Fibroblast of peridontal ligament (primary cell): ENCODE data around the gene NLGN1.

ENCODE experiments used
- DNase-seq: peaks from one replicate; pipeline ENCODE4 v3.0.0-alpha.2; 2010; ENCODE audit errors: extremely low read depth

The NLGN1 gene

DNA sequence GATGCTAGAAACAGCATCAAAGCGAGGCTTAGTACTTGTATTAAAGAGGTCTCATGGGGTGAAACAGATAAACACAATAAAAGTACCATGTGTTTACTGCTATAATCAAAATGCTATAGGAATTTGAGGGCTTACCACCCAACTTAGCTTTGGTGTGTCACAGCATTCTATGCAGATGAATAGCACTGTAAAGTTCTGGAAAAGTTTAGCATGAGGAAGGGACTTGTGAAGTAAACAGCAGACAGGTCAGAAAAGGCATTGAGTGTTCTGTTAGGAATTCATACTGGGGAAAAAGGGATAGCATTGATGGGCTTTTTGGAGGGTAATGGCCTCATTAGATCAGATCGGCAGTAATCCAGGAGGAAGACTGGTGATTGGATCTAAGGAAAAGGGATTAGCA lies 505.3 kb downstream of the NLGN1 start:
- no peak for DNase-seq

DNA sequence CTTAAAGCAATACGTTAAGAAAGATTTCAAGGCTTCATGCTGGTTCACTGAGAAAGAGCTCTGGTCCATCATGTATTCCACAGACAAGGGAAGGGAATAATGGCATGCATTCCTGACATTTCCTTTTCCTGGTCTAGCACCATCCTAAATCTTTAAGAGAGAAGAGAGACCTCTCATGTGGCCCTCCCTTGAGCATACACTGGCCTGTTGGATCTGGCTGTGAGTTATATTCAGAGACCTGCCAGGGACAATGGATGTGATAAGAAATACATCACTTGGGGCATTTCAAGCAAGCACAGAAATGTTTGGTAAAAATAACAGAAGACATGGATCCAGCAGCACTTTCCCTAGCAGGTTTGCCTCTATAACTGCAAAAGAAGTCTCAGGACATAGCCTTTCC lies 507.8 kb downstream of the NLGN1 start:
- no peak for DNase-seq

- DNase-seq: no peak
Observed at GRCh38 chr3:173911446-173911845, 513.9 kb downstream of the NLGN1 start.

GRCh38 chr3:173912126-173912525 lies 514.6 kb downstream of the NLGN1 start:
- no peak for DNase-seq

GRCh38 chr3:173913397-173913796 lies 515.9 kb downstream of the NLGN1 start:
- DNase-seq: peak; percentile 65

GRCh38 chr3:173913974-173914421 lies 516.5 kb downstream of the NLGN1 start:
- peak; percentile 70 for DNase-seq

GRCh38 chr3:173916799-173917198 lies 519.3 kb downstream of the NLGN1 start:
- DNase-seq: no peak

DNA sequence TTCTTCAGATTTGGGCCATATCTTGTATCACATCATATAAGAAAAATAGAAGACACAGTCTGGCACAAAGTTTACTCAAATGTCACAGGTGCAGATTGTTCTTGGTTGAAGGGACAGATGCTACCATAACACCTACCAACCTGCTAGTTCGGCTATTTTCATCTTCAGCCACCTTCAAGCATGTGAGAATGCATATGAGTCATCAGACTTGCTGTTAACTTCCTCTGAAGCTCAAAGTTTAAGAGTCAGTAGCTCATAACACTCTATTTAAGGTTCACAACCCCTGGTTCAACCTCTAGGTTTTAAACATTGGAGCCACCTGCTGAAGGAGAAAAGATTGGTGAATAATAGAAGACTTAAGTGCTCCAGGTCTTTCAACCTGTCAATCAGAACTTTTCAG lies 522.8 kb downstream of the NLGN1 start:
- DNase-seq: no peak

DNA sequence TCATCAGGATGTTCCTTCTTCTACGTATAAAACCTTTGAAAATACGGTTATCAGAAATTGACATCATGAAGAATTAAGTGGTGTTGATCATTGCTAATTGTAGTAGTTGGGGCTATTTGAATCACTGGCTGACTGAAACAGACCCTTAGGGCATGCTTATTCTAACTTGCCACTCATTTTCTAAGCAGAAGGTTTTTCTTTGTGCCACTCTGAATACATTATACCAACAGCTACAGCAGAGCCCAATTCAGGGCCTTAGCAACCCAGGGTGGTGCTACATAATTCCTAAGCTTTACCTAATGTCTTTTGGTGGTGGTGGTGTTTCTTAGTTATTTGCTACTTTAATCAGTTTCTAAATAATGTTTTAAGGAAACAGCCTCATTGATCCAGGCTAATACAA lies 524.2 kb downstream of the NLGN1 start:
- no peak for DNase-seq

- DNase-seq: no peak
Observed at GRCh38 chr3:173923204-173923603, 525.7 kb downstream of the NLGN1 start.

DNA sequence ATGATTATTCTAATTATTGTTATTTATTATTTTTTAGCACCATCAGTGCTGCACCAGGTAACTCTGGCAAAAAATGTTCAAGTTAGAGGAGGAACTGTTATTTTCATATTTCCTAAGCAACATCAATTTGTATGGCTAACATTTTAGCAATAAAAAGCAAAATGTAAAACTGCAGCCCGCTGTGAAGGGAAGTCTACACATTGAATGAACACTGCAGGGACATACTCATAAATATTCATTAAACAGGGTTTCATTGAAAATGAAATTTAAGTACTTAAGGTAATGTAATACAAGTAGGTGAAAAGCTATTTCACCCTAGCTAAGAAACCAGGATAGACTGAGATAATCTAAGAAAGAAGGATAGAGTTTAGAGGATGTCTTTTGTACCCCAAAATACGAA lies 532.7 kb downstream of the NLGN1 start:
- DNase-seq: no peak

DNA sequence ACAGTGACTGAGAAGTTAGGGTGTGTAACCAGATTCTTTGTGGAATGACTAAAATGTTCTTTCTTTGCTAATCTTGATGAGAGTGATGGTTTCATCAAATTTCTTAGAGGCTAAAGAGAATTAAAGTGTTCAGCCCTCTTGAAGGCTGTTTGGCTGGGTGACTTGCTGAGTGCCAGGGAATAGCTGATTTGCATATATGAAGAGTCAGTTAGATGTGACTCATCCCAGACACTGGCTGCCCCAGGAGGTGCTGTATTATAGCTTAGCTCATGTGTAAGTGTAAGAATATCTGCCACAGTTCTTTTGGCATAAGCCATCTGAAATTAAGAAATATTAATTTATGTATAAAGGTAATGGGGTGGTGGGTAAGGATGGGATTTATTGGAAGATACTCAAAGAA lies 535.1 kb downstream of the NLGN1 start:
- peak; percentile 75 for DNase-seq

DNA sequence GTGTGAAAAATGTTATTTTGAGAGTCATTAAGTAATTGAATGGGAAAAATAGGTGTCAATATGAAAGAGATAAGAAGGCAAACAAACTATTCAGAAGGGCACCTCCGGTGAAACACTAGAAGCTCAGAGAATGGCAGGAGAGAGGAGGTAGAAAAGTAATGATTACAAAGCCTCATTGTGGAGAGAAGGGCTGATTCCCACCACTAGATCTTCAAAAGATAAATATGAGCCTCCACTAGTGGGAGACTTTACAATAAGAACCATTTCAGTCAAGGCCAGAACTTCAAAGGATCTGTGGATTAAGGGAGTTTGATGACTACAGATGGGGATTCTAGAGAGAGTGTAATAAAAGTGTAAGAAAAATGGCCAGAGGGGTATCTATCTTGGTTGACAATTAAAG lies 535.6 kb downstream of the NLGN1 start:
- DNase-seq: no peak

GRCh38 chr3:173936316-173936715 lies 538.8 kb downstream of the NLGN1 start:
- DNase-seq: no peak

GRCh38 chr3:173938159-173938558 lies 540.6 kb downstream of the NLGN1 start:
- DNase-seq: peak; percentile 80

DNA sequence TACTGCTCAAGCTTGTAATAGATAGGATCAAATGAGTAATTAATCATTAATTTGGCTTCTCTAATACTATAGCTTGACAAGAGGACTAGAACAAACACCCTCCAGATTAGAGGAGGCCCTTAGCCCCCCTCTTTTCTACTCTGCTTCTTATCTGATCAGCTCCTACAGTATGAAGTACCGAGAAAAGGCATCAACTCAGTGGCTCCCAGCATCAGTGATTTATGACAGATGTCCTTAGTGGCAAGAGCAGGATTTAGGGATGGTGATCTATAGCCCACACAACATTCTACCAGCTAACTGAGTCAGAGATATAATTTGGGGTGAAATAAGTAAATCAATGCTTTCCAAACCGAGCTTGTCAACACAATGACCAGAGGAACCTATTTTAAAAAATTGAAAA lies 541.1 kb downstream of the NLGN1 start:
- DNase-seq: no peak

GRCh38 chr3:173939331-173939730 lies 541.8 kb downstream of the NLGN1 start:
- no peak for DNase-seq

DNA sequence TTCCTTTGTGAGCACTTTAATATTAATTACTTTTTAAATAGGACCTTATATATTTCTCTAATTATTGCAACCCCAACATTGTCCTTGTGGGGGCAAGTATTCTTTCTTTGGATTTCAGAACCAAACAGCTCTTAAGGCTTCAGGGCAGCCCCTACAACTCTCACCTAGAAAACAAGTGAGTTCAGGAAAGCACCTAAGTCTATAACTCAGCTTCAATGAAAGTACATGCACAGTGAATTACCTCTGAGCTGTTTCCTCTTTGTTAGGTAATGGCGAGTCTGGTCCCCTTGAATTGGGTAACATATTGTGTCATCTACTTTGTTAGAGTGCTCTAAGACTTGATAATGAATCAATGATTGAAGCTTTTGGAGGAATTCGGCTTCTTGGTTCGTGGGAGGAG lies 545.7 kb downstream of the NLGN1 start:
- DNase-seq: no peak

GRCh38 chr3:173945170-173945569 lies 547.6 kb downstream of the NLGN1 start:
- no peak for DNase-seq

DNA sequence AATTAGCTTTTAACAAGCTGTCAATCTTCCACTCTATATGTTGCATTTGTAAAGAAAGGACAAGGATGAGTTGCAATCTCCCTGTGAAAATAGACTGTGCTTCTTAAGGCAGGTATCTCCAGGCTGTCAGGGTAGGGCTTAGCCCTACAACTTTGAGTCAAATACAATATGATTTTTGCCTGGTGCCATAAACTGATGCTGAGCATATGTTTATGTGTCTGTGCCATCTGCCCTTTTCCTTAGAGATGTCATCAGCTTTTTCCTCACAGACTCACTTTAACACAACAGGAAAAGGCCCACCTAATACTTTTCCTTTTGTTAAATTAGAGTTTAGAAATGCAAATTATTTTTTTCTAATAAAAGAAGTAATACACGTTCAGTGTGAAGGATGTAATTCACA lies 548.3 kb downstream of the NLGN1 start:
- DNase-seq: no peak

DNA sequence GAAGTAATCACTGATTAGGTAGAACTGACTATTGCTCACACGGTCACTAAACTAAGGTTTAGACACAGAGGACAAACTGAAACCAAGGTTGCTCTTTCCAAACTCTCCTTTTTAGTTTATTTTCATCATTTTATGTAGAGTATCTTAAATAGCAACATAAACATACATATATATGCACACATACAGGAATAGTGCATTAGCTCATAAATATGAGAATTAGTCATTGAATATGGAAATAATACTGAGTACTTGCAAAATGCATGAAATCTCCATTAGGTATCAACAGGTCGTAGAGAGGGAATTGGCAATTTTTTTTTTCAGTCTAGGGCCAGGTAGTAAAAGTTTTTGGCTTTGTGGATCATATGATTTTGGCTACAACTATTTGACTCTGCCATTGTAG lies 557.1 kb downstream of the NLGN1 start:
- no peak for DNase-seq

GRCh38 chr3:173957646-173958045 lies 560.1 kb downstream of the NLGN1 start:
- no peak for DNase-seq

DNA sequence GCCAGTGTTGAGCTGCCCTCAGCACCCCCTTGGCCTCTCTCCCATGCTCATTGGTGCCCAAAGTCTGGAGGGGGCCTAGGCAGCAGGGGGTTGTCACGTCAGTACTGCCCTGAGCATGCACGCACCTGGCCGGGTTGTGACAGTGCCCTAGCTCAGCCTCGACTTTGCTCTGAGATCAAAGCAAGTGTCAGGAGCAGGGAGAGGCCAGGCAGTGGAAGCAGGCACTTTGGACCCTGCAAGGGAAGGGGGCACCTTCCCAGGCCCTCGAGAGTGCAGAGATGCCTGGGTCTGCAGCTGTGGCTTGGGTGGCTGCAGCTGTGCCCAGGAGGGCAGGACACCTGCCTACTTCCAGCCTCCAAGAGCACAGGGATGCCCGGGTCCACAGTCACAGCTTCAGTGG lies 561.3 kb downstream of the NLGN1 start:
- DNase-seq: no peak

GRCh38 chr3:173970281-173970680 lies 572.7 kb downstream of the NLGN1 start:
- no peak for DNase-seq

DNA sequence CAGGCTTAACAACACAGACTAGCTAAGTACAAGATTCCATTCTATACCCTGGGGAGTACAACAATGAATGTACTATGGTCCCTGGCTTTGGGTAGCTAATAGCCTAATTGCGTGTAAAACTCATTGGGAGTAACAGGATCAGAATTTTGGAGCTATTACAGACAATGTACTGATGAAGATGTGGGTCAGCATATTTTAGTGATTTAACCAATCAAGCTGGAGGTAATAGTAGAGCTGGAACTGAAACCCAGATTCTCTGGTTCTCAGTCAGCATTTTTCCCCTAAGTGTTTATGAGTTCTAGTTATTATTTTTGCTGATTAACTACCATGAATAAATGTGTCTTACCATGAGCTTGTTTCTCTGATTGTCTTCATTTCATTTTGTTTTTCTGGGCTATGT lies 578.7 kb downstream of the NLGN1 start:
- DNase-seq: no peak
